Vagina (tissue), 2 donors: Measurements from ENCODE around the gene KLHL2.

ENCODE experiments used
- POLR2A ChIP-seq, 2 donors: fragments of 450-650 bp; IDR thresholded peaks; one replicate each; pipeline ENCODE4 v1.6.1; 2017; ENCODE audit warnings: antibody characterized with exemption in 2 of 2, mild to moderate bottlenecking in 2 of 2, moderate library complexity in 2 of 2
- POLR2AphosphoS5 ChIP-seq, 2 donors: sonication (generic); formaldehyde crosslinking; IDR thresholded peaks; one replicate each; pipeline ENCODE4 v1.9.0; 2017; ENCODE audit warnings: antibody characterized with exemption in 2 of 2, mild to moderate bottlenecking in 2 of 2, low read depth in 1 of 2; ENCODE audit not compliant: insufficient read depth in 1 of 2
- TF ChIP-seq, protein P1 (sequence below), 3 experiments: fragments of 450-650 bp in 2 of 3; fragments of 200-600 bp in 1 of 3; sonication (generic) in 1 of 3; IDR thresholded peaks; one replicate each; pipeline ENCODE4 v1.5.1; 2017 to 2019; ENCODE audit warnings: antibody characterized with exemption in 3 of 3, mild to moderate bottlenecking in 2 of 3, moderate library complexity in 2 of 3

GRCh38 chr4:165248102-165248501, 40.7 kb downstream of the KLHL2 start:
- TF ChIP-seq, protein P1, sequence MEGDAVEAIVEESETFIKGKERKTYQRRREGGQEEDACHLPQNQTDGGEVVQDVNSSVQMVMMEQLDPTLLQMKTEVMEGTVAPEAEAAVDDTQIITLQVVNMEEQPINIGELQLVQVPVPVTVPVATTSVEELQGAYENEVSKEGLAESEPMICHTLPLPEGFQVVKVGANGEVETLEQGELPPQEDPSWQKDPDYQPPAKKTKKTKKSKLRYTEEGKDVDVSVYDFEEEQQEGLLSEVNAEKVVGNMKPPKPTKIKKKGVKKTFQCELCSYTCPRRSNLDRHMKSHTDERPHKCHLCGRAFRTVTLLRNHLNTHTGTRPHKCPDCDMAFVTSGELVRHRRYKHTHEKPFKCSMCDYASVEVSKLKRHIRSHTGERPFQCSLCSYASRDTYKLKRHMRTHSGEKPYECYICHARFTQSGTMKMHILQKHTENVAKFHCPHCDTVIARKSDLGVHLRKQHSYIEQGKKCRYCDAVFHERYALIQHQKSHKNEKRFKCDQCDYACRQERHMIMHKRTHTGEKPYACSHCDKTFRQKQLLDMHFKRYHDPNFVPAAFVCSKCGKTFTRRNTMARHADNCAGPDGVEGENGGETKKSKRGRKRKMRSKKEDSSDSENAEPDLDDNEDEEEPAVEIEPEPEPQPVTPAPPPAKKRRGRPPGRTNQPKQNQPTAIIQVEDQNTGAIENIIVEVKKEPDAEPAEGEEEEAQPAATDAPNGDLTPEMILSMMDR (IDR thresholded peaks at IDR 0.05): no peak
- no peak for TF ChIP-seq POLR2AphosphoS5 (IDR thresholded peaks at IDR 0.05; ENCODE audit: insufficient read depth in 1 of 2, low read depth in 1 of 2)
- no peak for TF ChIP-seq POLR2A (IDR thresholded peaks at IDR 0.05)
